Measurements from ENCODE around the gene SEL1L2.

DNA sequence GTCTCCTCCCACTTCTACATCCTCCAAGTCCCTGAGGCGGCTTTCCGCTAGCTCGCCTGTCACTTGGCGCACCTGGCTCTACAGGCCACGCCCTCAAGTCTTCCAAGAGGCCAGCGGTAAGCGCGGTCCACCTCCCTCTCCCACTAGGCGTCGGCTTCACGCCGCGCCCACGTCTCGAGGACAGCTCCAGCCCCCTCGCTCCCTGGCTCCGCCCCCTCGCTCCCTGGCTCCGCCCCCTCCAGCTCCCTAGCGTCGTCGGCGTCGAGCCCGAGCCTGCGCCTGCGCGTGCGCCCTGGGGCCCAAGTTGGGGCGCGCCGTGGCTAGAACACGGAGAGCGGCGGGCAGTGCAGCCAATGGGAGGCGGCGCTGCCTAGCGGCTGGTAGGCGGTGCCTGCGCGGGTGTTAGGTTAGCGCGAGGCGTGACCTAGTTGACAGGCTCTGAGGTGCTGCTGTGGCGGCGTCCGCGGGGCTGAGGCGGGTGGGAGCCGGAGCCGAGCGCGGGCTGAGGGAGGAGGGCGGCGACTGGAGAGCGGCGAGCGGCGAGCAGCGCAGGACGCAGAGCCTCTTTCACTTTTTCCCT, 4.8 kb upstream of the SEL1L2 start, which contains the start of gene MACROD2:
- no peak for TF ChIP-seq POLR2AphosphoS5 (IDR thresholded peaks at IDR 0.05)
- TF ChIP-seq, protein P1, sequence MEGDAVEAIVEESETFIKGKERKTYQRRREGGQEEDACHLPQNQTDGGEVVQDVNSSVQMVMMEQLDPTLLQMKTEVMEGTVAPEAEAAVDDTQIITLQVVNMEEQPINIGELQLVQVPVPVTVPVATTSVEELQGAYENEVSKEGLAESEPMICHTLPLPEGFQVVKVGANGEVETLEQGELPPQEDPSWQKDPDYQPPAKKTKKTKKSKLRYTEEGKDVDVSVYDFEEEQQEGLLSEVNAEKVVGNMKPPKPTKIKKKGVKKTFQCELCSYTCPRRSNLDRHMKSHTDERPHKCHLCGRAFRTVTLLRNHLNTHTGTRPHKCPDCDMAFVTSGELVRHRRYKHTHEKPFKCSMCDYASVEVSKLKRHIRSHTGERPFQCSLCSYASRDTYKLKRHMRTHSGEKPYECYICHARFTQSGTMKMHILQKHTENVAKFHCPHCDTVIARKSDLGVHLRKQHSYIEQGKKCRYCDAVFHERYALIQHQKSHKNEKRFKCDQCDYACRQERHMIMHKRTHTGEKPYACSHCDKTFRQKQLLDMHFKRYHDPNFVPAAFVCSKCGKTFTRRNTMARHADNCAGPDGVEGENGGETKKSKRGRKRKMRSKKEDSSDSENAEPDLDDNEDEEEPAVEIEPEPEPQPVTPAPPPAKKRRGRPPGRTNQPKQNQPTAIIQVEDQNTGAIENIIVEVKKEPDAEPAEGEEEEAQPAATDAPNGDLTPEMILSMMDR (IDR thresholded peaks at IDR 0.05): no peak
